Stimulated activated CD8-positive, alpha-beta memory T cell treated with anti-CD3 and anti-CD28 coated beads, Interleukin-12 subunit alpha, Interleukin-12 subunit beta, amount 100 ng/mL, for 4 hours (primary cell): ENCODE data around the gene IQCE.

ENCODE experiments used
- DNase-seq: peaks from one replicate; pipeline ENCODE4 v3.0.0-alpha.2; 2020; ENCODE audit warnings: low read depth

The IQCE gene

DNA sequence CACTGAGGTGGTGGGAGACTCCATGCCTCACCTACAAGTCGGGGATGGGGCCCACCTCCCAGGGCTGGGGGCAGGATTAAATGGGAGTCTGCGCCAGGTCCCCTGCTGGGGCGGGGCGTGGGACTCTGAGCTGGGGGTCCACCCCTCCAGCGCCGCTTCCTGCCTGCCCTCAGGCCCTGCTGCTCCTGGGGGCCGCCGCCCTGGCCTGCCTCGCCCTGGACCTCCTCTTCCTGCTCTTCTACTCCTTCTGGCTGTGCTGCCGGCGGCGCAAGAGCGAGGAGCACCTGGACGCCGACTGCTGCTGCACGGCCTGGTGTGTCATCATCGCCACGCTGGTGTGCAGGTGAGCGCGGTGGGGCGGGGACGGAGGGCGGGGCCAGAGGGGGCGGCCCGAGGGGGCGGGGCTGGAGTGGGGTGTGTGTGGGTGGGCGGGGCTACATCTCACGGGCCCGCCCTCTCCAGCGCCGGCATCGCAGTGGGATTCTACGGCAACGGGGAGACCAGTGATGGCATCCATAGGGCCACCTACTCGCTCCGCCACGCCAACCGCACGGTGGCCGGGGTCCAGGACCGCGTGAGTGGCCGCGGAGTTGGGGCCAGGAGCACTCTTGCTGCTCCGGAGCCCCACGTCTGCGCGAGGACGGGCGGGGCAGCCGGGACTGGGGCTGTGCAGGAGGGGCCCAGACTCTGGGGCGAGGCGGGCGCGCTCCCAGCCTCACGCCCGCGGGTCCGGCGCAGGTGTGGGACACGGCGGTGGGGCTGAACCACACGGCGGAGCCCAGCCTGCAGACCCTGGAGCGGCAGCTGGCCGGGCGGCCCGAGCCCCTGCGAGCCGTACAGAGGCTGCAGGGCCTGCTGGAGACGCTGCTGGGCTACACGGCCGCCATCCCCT is 88.1 kb downstream of the IQCE start:
- no peak for DNase-seq

GRCh38 chr7:2647594-2648172 is 88.9 kb downstream of the IQCE start:
- DNase-seq, result no peak

DNA sequence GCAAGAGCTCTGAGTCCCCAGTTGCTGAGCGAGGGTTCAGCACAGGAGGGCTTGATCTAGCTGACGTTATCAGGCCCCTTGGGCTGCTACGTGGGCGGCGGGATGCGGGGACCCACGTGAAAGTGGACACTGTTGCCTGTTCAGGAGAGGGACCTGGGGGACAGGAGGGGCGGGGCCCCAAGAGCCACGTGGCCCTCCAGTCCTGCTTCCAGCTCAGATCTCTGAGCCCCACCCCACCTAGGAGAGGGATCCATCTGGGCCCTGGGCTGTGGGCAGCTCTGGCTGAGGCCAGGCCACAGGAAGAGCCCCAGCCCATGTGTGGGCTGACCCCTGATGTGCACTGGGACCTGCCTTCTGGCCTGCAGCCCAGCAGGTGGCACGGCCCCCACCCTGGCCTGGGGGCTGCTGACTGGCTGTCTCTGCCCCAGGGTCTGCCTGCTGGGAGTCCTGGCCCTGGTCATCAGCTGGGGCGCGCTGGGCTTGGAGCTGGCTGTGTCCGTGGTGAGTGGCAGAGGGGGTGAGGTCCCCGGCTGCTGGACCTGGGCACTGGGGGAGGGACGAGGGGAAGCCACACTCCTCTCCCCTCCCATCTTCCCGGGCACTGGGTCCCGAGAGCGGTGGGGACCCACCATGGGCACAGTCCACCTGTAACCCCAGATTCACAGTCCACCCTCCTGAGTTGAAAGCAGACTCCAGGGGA is 90.5 kb downstream of the IQCE start:
- DNase-seq, result no peak

- no peak for DNase-seq
Measured at GRCh38 chr7:2649991-2650390, 91.2 kb downstream of the IQCE start.

DNA sequence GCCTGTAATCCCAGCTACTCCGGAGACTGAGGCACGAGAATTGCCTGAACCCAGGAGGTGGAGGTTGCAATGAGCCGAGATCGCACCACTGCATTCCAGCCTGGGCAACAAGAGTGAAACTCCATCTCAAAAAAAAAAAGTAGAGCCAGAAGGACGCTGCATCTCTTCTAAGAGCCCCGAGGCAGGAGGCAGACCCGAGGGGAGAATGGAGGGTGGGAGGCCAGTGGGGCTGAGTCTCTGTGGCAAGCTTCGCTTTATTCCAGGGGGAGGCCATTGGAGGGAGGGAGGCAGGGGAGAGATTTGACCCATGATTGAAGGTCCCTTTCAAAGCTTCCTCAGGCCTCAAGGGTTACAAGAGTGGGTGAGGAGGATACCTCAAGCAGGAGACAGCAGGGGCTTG is 91.7 kb downstream of the IQCE start:
- DNase-seq, result no peak

DNA sequence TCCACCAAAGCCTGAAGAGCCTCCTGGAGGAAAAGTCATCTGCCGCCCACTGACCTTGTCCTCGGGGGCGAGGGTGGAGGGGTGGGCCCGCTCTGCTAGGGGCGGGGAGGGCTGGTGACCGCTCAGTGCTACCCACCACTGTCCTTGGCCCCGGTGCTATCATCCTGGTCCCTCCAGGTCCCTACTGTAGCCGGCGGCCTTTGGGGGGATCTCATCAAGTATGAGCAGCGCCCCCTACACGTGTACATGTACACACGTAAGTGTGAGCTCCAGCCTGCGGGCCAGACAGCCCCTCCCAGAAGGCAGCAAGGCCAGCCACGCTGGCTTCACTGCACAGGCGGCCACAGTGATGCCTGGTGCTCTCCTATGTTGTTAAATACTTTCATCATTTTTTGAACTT is 92.6 kb downstream of the IQCE start:
- no peak for DNase-seq

DNA sequence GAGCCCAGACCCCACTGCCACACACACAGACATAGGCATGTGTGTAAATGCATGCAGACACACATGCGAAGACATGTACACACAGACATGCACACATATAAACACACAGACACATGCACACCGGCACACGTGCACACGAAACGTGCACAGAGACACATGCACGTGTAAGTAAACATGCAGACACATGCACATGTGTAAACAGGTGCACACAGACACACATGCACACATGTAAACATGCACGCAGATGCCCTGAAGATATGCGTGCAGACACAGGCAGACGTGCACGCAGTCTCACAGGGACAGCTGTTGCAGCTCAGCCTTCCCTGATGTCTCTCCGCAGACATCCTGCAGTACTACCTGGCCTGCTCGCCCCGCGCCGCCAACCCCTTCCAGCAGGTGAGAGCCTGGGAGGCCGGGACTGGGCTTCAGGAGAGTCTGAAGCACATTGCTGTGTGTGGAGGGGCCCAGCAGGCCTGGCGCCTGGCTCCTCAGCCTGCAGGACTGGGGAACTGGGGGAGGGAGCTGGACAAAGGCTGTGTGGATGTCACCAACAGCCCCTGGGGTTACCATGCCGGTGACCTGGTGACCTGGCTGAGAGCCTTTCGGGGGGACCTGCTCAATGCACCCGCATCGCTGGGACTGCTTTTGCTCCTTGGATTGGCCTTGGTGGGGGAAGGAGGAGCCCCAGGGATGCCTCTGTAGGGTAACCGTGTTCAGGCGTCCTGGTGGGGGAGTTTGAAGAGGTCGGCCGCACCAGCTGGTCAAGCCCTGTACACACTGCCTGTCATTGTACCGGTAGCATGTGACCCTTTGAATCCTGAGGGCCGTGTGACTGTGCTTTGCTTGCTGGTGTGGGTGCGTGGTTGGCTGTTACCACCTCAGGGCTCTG is 93.3 kb downstream of the IQCE start:
- DNase-seq, result no peak

GRCh38 chr7:2652736-2653060 is 93.9 kb downstream of the IQCE start:
- DNase-seq, result no peak

- no peak for DNase-seq
Measured at GRCh38 chr7:2654059-2654458, 95.3 kb downstream of the IQCE start.

DNA sequence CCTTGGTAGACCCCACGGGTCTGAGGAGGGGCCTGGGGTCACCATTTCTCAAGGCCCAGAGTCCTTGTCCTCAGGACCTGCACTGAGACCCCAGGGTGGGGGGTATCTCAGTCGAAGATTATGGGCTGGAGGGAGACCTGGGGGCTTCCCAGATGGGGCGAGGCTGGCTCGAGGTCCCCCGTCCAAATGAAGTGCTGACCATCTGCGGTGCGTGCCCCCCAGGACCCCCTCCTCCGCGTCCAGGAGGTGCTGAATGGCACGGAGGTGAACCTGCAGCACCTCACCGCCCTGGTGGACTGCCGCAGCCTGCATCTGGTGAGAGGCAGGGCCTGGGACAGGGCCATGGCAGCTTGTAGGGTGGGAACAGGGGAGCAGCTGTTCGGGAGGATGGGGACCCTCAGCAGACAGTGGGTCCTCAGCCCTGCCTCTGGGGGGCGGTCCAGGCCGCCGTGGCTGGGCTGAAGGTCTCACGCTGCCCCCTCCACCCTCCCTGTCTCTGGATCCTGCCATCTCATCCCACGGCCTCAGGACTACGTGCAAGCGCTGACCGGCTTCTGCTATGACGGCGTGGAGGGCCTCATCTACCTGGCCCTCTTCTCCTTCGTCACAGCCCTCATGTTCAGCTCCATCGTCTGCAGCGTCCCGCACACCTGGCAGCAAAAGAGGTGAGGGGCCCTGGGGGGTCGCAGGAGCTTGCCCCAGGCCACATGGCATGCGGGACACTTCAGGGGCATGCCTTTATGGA is 97.3 kb downstream of the IQCE start:
- DNase-seq, result no peak

DNA sequence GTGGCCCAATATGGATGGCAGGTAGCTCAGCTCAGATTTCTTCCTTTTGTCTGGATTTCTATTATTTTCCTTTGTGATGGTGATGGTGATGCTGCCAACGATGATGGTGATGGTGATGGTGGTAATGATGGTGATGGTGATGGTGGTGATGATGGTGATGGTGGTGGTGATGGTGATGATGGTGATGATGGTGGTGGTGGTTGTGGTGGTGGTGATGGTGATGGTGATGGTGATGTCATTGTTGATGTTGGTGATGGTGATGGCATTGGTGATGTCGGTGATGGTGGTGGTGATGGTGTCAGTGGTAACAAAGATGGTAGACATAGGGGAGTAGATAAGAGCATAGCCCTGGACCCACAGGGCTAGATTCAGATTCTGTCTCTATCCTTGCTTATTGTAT is 98.4 kb downstream of the IQCE start:
- DNase-seq, result no peak

DNA sequence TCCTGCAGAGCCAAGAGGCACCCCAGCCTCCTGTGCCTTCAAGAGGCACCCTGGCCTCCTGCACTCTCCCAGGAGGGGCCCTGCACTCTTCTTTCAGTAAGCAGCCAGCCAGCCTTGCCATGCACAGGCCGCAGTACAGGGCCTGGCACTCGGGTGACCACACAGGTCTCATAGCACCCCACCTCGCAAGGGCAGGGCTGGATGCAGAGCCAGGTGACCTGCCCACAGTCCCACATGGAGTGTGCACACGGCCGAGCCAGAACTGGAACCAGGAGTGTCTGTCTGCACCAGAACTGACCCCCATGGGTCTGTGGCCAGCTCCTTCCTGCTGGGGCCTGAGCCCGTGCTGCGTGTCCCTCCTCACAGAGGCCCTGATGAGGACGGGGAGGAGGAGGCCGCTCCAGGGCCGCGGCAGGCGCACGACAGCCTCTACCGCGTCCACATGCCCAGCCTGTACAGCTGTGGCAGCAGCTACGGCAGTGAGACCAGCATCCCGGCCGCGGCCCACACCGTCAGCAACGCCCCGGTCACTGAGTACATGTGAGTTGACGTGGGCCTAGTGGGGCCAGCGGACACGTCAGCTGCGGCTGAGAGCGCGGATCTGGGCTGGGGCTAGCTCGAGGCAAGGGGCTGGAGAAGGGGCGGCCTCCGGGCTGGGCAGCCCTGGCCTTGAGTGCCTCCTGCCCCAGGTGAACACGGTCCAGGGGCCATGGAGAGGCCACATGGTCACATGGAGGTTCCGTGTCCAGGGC is 99.3 kb downstream of the IQCE start:
- no peak for DNase-seq

DNA sequence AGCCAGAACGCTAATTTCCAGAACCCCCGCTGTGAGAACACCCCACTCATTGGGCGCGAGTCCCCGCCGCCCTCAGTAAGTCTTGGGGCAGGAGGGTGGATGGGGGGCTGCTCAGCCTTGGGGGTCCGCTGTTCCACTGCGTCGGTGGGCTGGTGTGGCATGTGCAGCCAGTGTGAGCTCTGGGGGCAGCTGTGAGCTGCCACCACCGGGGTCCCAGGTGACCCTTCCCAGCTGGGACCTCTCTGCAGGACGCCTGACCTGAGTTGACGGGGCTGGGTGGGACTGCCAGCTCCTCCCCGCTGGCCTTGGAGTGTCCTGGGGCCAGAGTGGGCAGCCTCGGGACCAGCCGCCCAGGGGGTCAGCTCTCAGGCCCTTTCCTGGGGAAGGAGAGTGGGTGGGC is 100.2 kb downstream of the IQCE start:
- DNase-seq, result no peak

DNA sequence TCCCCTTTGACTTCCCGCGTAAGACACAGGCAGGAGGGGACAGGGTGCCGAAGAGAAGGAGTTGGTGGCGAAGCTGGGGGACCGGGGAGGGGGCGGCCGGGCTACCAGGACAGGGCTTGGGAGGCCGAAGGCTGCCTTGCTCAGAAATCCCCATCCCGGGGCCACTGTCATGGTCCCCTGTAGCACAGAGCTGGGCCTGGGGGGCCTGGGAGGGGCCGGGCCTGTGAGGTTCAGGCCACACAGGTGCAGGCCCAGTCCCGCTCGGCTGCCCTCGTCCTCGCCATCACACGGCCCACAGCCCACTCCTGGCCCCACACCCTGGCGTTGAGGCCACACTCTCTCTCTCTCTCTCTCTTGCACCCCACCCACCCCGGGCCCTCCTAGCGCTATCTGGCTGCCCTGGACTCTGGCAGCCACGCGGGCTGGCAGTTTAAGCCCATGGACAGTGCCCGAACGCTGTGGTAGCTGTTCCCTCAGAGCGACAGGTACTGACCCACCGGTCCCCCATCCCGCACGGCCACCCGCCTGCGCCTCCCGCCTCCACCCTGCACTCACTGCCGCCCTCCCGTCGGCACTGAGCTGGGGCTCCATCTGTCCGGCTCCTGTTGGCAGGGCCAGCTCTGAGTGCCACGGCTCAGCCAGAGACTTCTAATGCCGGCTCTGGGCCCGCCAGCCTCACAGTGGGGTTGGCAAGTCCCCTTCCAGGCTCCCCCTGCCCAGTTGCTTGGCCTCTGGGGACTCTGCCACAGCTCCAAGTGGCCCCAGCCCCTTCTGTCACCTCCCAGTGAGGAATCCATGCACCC is 101.0 kb downstream of the IQCE start:
- DNase-seq, result no peak

- DNase-seq, result no peak
Measured at GRCh38 chr7:2660359-2661095, 101.7 kb downstream of the IQCE start.

GRCh38 chr7:2661096-2661449 is 102.3 kb downstream of the IQCE start:
- no peak for DNase-seq

- no peak for DNase-seq
Measured at GRCh38 chr7:2661602-2662272, 103.0 kb downstream of the IQCE start.

DNA sequence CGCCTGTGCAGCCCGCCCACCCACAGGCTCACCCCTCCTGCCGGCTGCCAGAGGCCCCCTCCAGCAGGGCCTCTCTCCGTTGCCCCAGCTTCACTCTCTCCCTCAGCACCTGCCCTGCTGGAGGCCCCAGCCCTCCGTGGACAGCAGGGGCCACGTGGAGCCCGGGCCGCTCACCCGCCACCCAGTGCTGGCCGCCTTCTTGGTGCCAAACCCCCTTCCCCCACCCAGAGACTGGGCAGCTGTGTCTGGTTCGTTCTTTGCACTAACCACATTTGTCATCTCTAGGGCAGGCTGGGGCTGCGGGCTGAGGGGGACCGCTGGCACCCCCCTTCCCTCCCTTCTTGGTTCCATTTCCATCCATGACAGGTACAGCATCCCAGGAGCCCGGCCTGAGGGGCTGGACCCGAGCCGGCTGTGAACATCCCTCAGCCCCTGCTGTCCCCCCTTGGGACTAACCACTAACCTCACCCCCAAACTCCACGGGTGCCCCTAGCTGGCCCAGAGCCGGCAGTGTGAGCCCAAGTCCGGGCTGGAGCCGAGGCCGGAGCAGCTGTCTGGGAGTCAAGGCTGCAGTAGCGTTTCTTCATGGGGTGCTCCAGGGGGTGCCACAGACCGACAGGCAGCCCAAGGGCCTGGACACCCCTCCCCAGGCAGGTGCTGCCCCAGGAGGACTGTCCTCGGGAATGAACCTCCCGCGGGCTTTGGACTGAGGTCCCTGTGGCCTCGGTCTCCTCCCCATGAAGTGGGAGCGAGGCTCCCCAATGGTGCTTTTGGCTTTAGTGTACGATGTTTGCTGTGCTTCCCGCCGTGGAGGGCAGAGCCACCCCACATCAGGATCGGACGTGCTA is 103.7 kb downstream of the IQCE start:
- no peak for DNase-seq
